ENCODE measurements around the gene PRKCB. TPM values are rescaled to one million over a fixed set of nuclear protein-coding genes. Genes with fewer than 3 reads are reported as not detected.

The PRKCB gene
- polyA plus RNA-seq, 1 donor (not counting 4 experiments of a cell fraction or from before 2014, with no cell fraction given) = 0.18 TPM

DNA sequence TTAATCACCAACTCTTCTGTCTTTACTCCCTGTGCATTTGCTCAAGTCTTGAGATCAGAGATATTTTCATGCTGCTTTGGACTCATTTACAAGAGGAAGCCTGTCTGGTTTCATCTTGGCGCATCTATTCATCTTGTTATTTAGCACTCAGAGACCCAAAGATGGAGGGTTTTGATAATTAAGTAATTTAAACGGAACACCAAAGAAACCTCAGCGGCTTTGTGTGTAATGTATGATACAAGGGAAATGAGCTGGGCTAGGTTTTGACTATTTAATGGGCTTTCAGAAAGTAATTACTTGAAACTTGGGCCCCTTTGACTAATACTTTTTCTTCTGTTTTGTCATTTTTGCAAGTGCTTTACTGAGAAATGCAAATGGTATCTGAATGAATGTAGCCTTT lies 354.2 kb downstream of the PRKCB start:
- dilution Hi-C loops (cut with MboI; ENCODE audit: extremely low pct_ligation_motif_present, low sequenced_read_pairs) = no loop called here
- no peak for FAIRE-seq

GRCh38 chr16:24191876-24192402 lies 356.2 kb downstream of the PRKCB start:
- H4K20me1 ChIP-seq (ENCODE audit: control insufficient read depth, extremely low read depth, insufficient read depth, low read length) = no peaks in the 10 kb centered on the region
- H3K9me3 ChIP-seq (ENCODE audit: control insufficient read depth, low read depth, low read length) = no peaks in the 10 kb centered on the region
- H3K9ac ChIP-seq (ENCODE audit: control insufficient read depth, extremely low read depth, insufficient read depth, low read length) = no peak overlapping the region
- H3K4me3 ChIP-seq (ENCODE audit: control insufficient read depth in 2 of 3, extremely low read depth in 1 of 3, insufficient read depth in 2 of 3, low read depth in 1 of 3, low read length in 3 of 3) = no peak overlapping the region
- H3K27ac ChIP-seq (ENCODE audit: control insufficient read depth, insufficient read depth, low read length) = no peak overlapping the region
- no peak overlapping the region for H3K4me2 ChIP-seq (ENCODE audit: control insufficient read depth, extremely low read depth, insufficient read depth, low read depth, low read length)
- no peaks in the 10 kb centered on the region for H3K4me1 ChIP-seq (ENCODE audit: control insufficient read depth, extremely low read depth, insufficient read depth, low read length)
- no peak for DNase-seq (ENCODE audit: low read depth, low spot score)
- no peaks in the 10 kb centered on the region for H3K79me2 ChIP-seq (ENCODE audit: control insufficient read depth, insufficient read depth, low read length)
- dilution Hi-C loops (cut with MboI; ENCODE audit: extremely low pct_ligation_motif_present, low sequenced_read_pairs) = no loop called here
- H3K36me3 ChIP-seq (ENCODE audit: control insufficient read depth in 2 of 2, extremely low read depth in 1 of 2, insufficient read depth in 2 of 2, low read length in 2 of 2) = no peaks in the 10 kb centered on the region
- no peak overlapping the region for H2AFZ ChIP-seq (ENCODE audit: control insufficient read depth, low read length)
- H3K9me1 ChIP-seq (ENCODE audit: control insufficient read depth, extremely low read depth, insufficient read depth, low read length) = no peaks in the 10 kb centered on the region
- no peaks in the 10 kb centered on the region for H3K27me3 ChIP-seq (ENCODE audit: control insufficient read depth, extremely low read depth, insufficient read depth, low read length)
- FAIRE-seq = no peak
- TF ChIP-seq CTCF (optimal IDR thresholded peaks at IDR 0.05 in 1 of 3, IDR thresholded peaks at IDR 0.05 in 1 of 3, conservative IDR thresholded peaks at IDR 0.05 in 1 of 3; ENCODE audit: extremely low read depth in 1 of 3, insufficient read depth in 2 of 3, low read length in 3 of 3) = no peak
- TF ChIP-seq EZH2 (IDR thresholded peaks at IDR 0.05; ENCODE audit: low read length) = no peak

More for the DNA sequence above, 354.2 kb downstream of the PRKCB start:
- no peak for DNase-seq (ENCODE audit: low read depth, low spot score)
- Histone ChIP-seq H3K4me3 (ENCODE audit: control insufficient read depth in 2 of 3, extremely low read depth in 1 of 3, insufficient read depth in 2 of 3, low read depth in 1 of 3, low read length in 3 of 3) (no peak overlapping the region), H3K9ac (ENCODE audit: control insufficient read depth, extremely low read depth, insufficient read depth, low read length) (no peak overlapping the region), H3K4me1 (ENCODE audit: control insufficient read depth, extremely low read depth, insufficient read depth, low read length) (no peaks in the 10 kb centered on the region), H2AFZ (ENCODE audit: control insufficient read depth, low read length) (no peak overlapping the region), H3K36me3 (ENCODE audit: control insufficient read depth in 2 of 2, extremely low read depth in 1 of 2, insufficient read depth in 2 of 2, low read length in 2 of 2) (no peaks in the 10 kb centered on the region), H3K79me2 (ENCODE audit: control insufficient read depth, insufficient read depth, low read length) (no peaks in the 10 kb centered on the region), H3K27ac (ENCODE audit: control insufficient read depth, insufficient read depth, low read length) (no peak overlapping the region), H3K9me1 (ENCODE audit: control insufficient read depth, extremely low read depth, insufficient read depth, low read length) (no peaks in the 10 kb centered on the region), H3K27me3 (ENCODE audit: control insufficient read depth, extremely low read depth, insufficient read depth, low read length) (no peaks in the 10 kb centered on the region), H4K20me1 (ENCODE audit: control insufficient read depth, extremely low read depth, insufficient read depth, low read length) (no peaks in the 10 kb centered on the region), H3K4me2 (ENCODE audit: control insufficient read depth, extremely low read depth, insufficient read depth, low read depth, low read length) (no peak overlapping the region), H3K9me3 (ENCODE audit: control insufficient read depth, low read depth, low read length) (no peaks in the 10 kb centered on the region)
- TF ChIP-seq CTCF (optimal IDR thresholded peaks at IDR 0.05 in 1 of 3, IDR thresholded peaks at IDR 0.05 in 1 of 3, conservative IDR thresholded peaks at IDR 0.05 in 1 of 3; ENCODE audit: extremely low read depth in 1 of 3, insufficient read depth in 2 of 3, low read length in 3 of 3) (no peak), EZH2 (IDR thresholded peaks at IDR 0.05; ENCODE audit: low read length) (no peak)

Measured in keratinocyte (primary cell).